Endothelial cell of umbilical vein (primary cell): Measurements from ENCODE around the gene HSD3B1. TPM values are rescaled to one million over a fixed set of nuclear protein-coding genes. Genes with fewer than 3 reads are reported as not detected.

Source experiments
- BruUV-seq: library from RNA; stranded (reverse); fragments of 400-500 nt; replicated peaks from 2 replicates; lab custom pipeline; 2021; lab: Mats Ljungman, UMichigan
- CTCF ChIA-PET: fragments of 300-600, 350-600 bp; sonication (Branson Sonifier 250); formaldehyde crosslinking; loops from one replicate; lab custom pipeline; 2021; ENCODE audit warnings: antibody characterized with exemption, inconsistent platforms; lab: Charles Lee
- POLR2A ChIA-PET: fragments of 300-600, 350-600 bp; sonication (Branson Sonifier 250); formaldehyde crosslinking; loops from one replicate; lab custom pipeline; 2021; ENCODE audit warnings: antibody characterized with exemption, inconsistent platforms; lab: Charles Lee
- DNase-seq: peaks from one replicate; pipeline ENCODE4 v3.0.0-alpha.2; 2011; ENCODE audit warnings: low read depth, low spot score
- FAIRE-seq: peaks from 2 replicates; lab custom pipeline; 2011; peaks lifted over from hg19 to GRCh38; lab: Jason Lieb, UNC
- H2AFZ ChIP-seq: 2 replicates; pipeline ENCODE4 v1.6.0; 2012; ENCODE audit warnings: low read depth, low read length, control low read depth, inconsistent platforms
- H3K27ac ChIP-seq: 2 replicates; pipeline ENCODE4 v1.5.1; 2011; ENCODE audit warnings: low read depth, mild to moderate bottlenecking, control low read depth, low read length, moderate library complexity; ENCODE audit not compliant: insufficient read depth
- H3K27me3 ChIP-seq, 2 experiments: 2 replicates each; pipeline versions ENCODE4 v1.6.0 to v1.6.1; 2011; ENCODE audit warnings: low read length in 2 of 2, mixed read lengths in 1 of 2; ENCODE audit not compliant: control insufficient read depth in 2 of 2, insufficient read depth in 2 of 2
- H3K36me3 ChIP-seq, 2 experiments: 2 replicates in 1 of 2; 3 replicates in 1 of 2; pipeline ENCODE4 v1.5.1; 2011; ENCODE audit warnings: low read length in 2 of 2, mild to moderate bottlenecking in 1 of 2, moderate library complexity in 1 of 2; ENCODE audit not compliant: control insufficient read depth in 2 of 2, insufficient read depth in 2 of 2; ENCODE audit errors: extremely low read depth in 1 of 2
- H3K4me1 ChIP-seq: 3 replicates; pipeline ENCODE4 v1.5.1; 2011; ENCODE audit warnings: mild to moderate bottlenecking, low read length; ENCODE audit not compliant: control insufficient read depth, insufficient read depth; ENCODE audit errors: extremely low read depth
- H3K4me2 ChIP-seq: 2 replicates; pipeline ENCODE4 v1.6.1; 2011; ENCODE audit warnings: low read length, control low read depth, mixed read lengths; ENCODE audit not compliant: insufficient read depth
- H3K4me3 ChIP-seq, 3 experiments: fragments of 200-600 bp in 1 of 3; sonication (generic), shearing (Covaris generic) in 1 of 3; replicated peaks in 1 of 3; 2 replicates each; pipeline ENCODE4 v1.5.1; 2011 to 2016; ENCODE audit warnings: control low read depth in 3 of 3, low read length in 3 of 3, mild to moderate bottlenecking in 2 of 3, inconsistent platforms in 1 of 3, low read depth in 1 of 3, moderate library complexity in 1 of 3; ENCODE audit not compliant: insufficient read depth in 1 of 3
- H3K79me2 ChIP-seq: 2 replicates; pipeline ENCODE4 v1.6.0; 2012; ENCODE audit warnings: low read length, inconsistent platforms; ENCODE audit not compliant: control insufficient read depth, insufficient read depth
- H3K9ac ChIP-seq: replicated peaks from 2 replicates; pipeline ENCODE3; 2011; ENCODE audit warnings: low read length, control low read depth; ENCODE audit not compliant: insufficient read depth; ENCODE audit errors: extremely low read depth
- H3K9me1 ChIP-seq: replicated peaks from 3 replicates; pipeline ENCODE4 v1.6.0; 2011; ENCODE audit warnings: mild to moderate bottlenecking, low read length; ENCODE audit not compliant: control insufficient read depth, insufficient read depth; ENCODE audit errors: extremely low read depth
- H3K9me3 ChIP-seq: replicated peaks from 2 replicates; pipeline ENCODE4 v1.5.1; 2012; ENCODE audit warnings: low read length, inconsistent platforms; ENCODE audit not compliant: control insufficient read depth, insufficient read depth
- H4K20me1 ChIP-seq: replicated peaks from 2 replicates; pipeline ENCODE3; 2011; ENCODE audit warnings: mild to moderate bottlenecking, low read length; ENCODE audit not compliant: control insufficient read depth, insufficient read depth; ENCODE audit errors: extremely low read depth
- CTCF ChIP-seq, 2 donors: IDR thresholded peaks; 1 replicate in 1 of 2; 2 replicates in 1 of 2; pipeline ENCODE4 v1.5.1; 2011; ENCODE audit warnings: low read length in 2 of 2, mild to moderate bottlenecking in 2 of 2, moderate library complexity in 2 of 2, control low read depth in 1 of 2, inconsistent platforms in 1 of 2, low read depth in 1 of 2; ENCODE audit not compliant: insufficient read depth in 1 of 2; ENCODE audit errors: extremely low read depth in 1 of 2
- EZH2 ChIP-seq: IDR thresholded peaks from 2 replicates; pipeline ENCODE4 v1.6.1; 2012; ENCODE audit warnings: borderline replicate concordance, low read depth, mild to moderate bottlenecking, moderate library complexity, low read length, inconsistent platforms; ENCODE audit not compliant: severe bottlenecking
- FOS ChIP-seq: IDR thresholded peaks from 2 replicates; pipeline ENCODE4 v1.6.1; 2011; ENCODE audit warnings: mild to moderate bottlenecking, low read length, moderate library complexity, borderline replicate concordance; ENCODE audit not compliant: insufficient read depth
- GATA2 ChIP-seq: IDR thresholded peaks from 2 replicates; pipeline ENCODE4 v1.7.0; 2011; ENCODE audit warnings: low read depth, mild to moderate bottlenecking, moderate library complexity, mixed read lengths, low read length; ENCODE audit not compliant: insufficient read length, insufficient read depth
- JUN ChIP-seq: IDR thresholded peaks from 2 replicates; pipeline ENCODE4 v1.6.1; 2011; ENCODE audit warnings: borderline replicate concordance, low read depth; ENCODE audit not compliant: insufficient read length, insufficient read depth
- MAX ChIP-seq: IDR thresholded peaks from 2 replicates; pipeline ENCODE4 v1.6.1; 2011; ENCODE audit not compliant: insufficient read depth, insufficient read length
- MYC ChIP-seq: IDR thresholded peaks from one replicate; pipeline ENCODE4 v1.6.1; 2011; ENCODE audit warnings: mild to moderate bottlenecking, low read depth, low read length
- POLR2A ChIP-seq: IDR thresholded peaks from 2 replicates; pipeline ENCODE4 v1.6.1; 2012; ENCODE audit warnings: low read depth, mild to moderate bottlenecking, control low read depth, low read length
- POLR2AphosphoS5 ChIP-seq: IDR thresholded peaks from 2 replicates; pipeline ENCODE4 v1.6.1; 2012; ENCODE audit warnings: low read depth, mild to moderate bottlenecking, control low read depth, low read length, moderate library complexity; ENCODE audit not compliant: insufficient read depth
- dilution Hi-C: fragments of 300-500 bp; cut with MboI; formaldehyde crosslinking; loops from one replicate; pipeline ENCODE4 v1.15.0; 2019; ENCODE audit warnings: low sequenced_read_pairs; ENCODE audit not compliant: extremely low pct_ligation_motif_present
- intact Hi-C: fragments of 100-400 bp; cut with micrococcal nuclease; formaldehyde crosslinking; loops from one replicate; pipeline ENCODE4 v1.10.0; 2022
- polyA plus RNA-seq, 4 experiments: library from polyadenylated mRNA; depleted of rRNA in 3 of 4; stranded (reverse) in 3 of 4; unstranded in 1 of 4; fragments of >200 nt; gene quantifications; 2 replicates each; pipeline versions ENCODE4 v1.2.1 to v1.2.3, GENCODE V29; 2011 to 2012; ENCODE audit warnings: missing spikeins in 1 of 4
- total RNA-seq: library from RNA; stranded (reverse); gene quantifications from 2 replicates; pipeline ENCODE4 v1.2.3, GENCODE V29; 2021

The HSD3B1 gene
- total and polyA plus RNA-seq, 2 donors (not counting 3 experiments of a cell fraction or from before 2014, with no cell fraction given): not detected

- H3K4me3 ChIP-seq: no peak overlapping the region
- dilution Hi-C loops: no loop called here
- CTCF ChIA-PET: interaction anchor here (1.2 kb wide), 1 partner anchor 57 kb away, joined by 3 read pairs; no protein-coding TSS in a partner anchor
Measured at GRCh38 chr1:119554183-119554582, 47.2 kb downstream of the HSD3B1 start.

More at GRCh38 chr1:119554183-119554582, 47.2 kb downstream of the HSD3B1 start:
- TF ChIP-seq FOS (no peak), EZH2 (no peak), MYC (no peak), JUN (no peak), POLR2A (no peak), POLR2AphosphoS5 (no peak), GATA2 (no peak), CTCF (IDR thresholded peaks at IDR 0.05; ENCODE audit: extremely low read depth in 1 of 2, insufficient read depth in 1 of 2, low read depth in 1 of 2, low read length in 2 of 2) (no peak), MAX (no peak)
- H2AFZ ChIP-seq: no peak overlapping the region
- no TSS peak for BruUV-seq
- no peaks in the 10 kb centered on the region for H3K36me3 ChIP-seq
- H4K20me1 ChIP-seq: no peaks in the 10 kb centered on the region
- intact Hi-C loops: no loop called here
- H3K9me1 ChIP-seq: no peaks in the 10 kb centered on the region
- no peaks in the 10 kb centered on the region for H3K9me3 ChIP-seq
- no peak overlapping the region for H3K4me2 ChIP-seq
- no peaks in the 10 kb centered on the region for H3K4me1 ChIP-seq
- no peak overlapping the region for H3K9ac ChIP-seq
- no peaks in the 10 kb centered on the region for H3K79me2 ChIP-seq
- no peak overlapping the region for H3K27ac ChIP-seq
- POLR2A ChIA-PET: no interaction called here
- no peaks in the 10 kb centered on the region for H3K27me3 ChIP-seq
- DNase-seq (peak; percentile 94), FAIRE-seq (peak; percentile 4)
